ENCODE measurements around the gene UPB1.

DNA sequence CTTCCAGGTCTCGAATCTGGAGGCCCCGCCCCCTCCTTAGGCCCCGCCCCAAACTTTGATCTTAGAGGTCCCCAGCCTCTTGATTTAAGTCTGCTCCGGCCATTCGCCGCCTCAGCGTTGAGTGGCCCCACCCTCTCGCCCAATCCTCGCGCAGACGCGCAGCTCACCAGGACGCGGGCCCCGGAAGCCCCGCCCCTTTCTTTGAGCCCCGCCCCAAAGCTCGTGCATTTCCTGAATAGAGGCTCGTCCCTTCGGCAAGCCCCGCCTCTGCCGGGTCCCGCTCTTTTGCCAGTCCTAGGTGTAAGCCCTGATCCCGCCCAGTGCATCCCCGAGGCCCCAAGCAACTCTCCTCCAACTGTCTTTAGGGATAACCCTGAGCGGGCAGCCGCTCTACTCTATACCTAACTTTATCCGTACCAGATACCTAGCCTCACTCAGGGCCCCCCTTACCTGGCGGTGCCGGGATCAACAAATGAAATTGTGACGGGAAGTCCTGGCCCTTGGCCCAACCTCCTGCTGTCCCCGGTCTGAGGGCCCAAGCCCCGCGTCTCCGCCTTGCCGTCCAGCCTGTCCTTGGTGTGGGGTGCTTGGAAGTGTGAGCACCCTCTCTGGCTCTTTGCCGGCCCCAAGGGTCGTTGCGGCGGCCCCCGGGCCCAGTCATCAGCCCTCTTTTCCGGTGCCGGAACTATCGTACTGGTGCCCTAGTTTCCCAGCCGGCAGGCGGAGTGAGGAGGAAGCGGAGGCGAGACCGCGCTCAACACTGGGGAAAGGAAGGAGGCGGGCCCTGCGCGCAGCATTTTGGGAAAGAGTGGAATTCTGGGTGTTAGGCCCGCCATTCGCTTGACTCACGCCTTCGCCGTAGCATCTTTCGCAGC is 60.3 kb downstream of the UPB1 start, which contains the start of gene SNRPD3:
- TF ChIP-seq, protein P1, sequence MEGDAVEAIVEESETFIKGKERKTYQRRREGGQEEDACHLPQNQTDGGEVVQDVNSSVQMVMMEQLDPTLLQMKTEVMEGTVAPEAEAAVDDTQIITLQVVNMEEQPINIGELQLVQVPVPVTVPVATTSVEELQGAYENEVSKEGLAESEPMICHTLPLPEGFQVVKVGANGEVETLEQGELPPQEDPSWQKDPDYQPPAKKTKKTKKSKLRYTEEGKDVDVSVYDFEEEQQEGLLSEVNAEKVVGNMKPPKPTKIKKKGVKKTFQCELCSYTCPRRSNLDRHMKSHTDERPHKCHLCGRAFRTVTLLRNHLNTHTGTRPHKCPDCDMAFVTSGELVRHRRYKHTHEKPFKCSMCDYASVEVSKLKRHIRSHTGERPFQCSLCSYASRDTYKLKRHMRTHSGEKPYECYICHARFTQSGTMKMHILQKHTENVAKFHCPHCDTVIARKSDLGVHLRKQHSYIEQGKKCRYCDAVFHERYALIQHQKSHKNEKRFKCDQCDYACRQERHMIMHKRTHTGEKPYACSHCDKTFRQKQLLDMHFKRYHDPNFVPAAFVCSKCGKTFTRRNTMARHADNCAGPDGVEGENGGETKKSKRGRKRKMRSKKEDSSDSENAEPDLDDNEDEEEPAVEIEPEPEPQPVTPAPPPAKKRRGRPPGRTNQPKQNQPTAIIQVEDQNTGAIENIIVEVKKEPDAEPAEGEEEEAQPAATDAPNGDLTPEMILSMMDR (IDR thresholded peaks at IDR 0.05): peak in 5 of 6 experiments; percentile 28 to 66 (median 35)
- TF ChIP-seq POLR2A (IDR thresholded peaks at IDR 0.05): peak; percentile 34 to 82

All from adrenal gland (tissue), 5 donors.